Measurements from ENCODE around the gene RHOT2. TPM values are rescaled to one million over a fixed set of nuclear protein-coding genes. Genes with fewer than 3 reads are reported as not detected.

Gene RHOT2
- total and polyA plus RNA-seq, 2 experiments from 2014 or later: 129 to 163 TPM

DNA sequence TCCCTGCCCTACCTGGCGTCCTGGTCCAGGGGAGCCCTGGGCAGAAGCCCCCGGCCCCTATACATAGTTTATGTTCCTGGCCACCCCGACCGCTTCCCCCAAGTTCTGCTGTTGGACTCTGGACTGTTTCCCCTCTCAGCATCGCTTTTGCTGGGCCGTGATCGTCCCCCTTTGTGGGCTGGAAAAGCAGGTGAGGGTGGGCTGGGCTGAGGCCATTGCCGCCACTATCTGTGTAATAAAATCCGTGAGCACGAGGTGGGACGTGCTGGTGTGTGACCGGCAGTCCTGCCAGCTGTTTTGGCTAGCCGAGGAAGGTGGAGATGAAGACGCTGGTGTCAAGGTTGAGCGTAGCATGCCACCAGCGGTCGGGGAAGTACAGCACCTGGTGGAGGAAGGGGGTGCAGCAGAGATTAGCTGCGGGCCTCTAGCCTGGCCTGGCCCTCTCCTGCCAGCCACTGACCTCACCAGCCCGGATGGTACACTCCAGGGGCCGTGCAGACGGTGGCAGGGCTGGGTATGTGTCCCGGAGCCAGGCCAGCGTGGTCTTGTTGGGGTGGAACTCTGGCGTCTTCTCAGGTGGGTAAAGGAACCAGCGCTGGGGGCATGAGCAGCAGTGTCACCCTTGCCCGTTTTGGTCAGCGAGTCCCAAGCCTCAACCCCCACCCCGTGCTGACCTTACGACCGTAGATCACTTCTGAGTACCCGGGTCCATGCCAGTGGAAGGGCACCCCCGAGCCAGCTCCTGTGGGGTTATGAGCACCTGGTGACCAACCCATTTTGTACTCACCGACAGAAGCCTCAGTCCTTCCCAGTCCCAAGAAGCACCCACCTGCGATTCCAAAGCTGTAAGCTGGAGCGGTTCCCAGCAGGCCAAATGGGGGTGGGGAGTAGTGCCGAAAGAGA lies 14.8 kb downstream of the RHOT2 start (continued):
- no peak for TF ChIP-seq REST (IDR thresholded peaks at IDR 0.05; ENCODE audit: unreplicated experiment)
- TF ChIP-seq, protein P1, sequence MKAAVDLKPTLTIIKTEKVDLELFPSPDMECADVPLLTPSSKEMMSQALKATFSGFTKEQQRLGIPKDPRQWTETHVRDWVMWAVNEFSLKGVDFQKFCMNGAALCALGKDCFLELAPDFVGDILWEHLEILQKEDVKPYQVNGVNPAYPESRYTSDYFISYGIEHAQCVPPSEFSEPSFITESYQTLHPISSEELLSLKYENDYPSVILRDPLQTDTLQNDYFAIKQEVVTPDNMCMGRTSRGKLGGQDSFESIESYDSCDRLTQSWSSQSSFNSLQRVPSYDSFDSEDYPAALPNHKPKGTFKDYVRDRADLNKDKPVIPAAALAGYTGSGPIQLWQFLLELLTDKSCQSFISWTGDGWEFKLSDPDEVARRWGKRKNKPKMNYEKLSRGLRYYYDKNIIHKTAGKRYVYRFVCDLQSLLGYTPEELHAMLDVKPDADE (IDR thresholded peaks at IDR 0.05): no peak

DNA sequence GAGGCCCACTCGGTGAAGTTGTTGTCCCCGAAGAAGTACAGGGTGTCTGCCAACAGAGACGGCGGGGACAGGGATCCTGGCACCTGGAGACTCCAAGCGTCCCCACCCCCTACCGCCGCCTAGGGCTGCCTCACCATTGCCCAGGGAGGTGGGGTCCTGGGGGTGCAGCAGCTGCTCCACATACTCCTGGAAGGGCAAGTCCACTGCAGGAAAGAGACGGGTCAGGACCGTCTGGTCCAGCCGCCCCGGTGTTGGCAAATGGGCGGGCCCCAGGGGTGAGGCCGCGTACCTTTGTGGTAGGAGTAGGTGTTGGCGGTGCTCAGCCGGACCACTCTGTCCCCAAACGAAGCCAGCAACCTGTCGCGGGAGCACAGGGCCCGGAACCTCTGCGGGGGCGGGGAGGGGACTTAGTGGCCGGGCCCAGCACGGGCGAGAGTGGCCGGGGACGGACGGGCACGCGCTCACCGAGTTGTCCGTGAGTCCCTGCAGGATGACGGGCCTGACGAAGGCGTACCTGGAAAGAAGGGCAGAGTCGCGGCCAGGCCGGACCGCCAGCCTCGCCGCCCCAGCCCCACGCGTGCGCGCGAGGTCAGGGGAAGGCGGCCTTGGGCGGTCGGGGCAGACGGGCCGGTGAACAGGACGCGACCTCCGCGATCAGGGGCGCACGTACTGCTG lies 15.6 kb downstream of the RHOT2 start:
- Histone ChIP-seq H3K27ac (ENCODE audit: low read depth) (peak overlapping the region; percentile 59; the same call in 1 of the 2 replicates), H3K4me1 (ENCODE audit: insufficient read depth) (peaks cover 5% of the 10 kb centered on the region; the same call in 1 of the 2 replicates), H4K20me1 (replicated peaks; ENCODE audit: insufficient read depth) (peaks cover 14% of the 10 kb centered on the region; the same call in 1 of the 2 replicates), H3K4me3 (peak overlapping the region; percentile 72), H3K4me2 (peak overlapping the region; percentile 84), H2AFZ (no peak overlapping the region), H3F3A (replicated peaks; ENCODE audit: low read depth) (peaks cover 24% of the 10 kb centered on the region), H3K79me2 (replicated peaks; ENCODE audit: insufficient read depth) (peaks cover 9% of the 10 kb centered on the region; the same call in 1 of the 2 replicates), H3K27me3 (ENCODE audit: insufficient read depth) (no peaks in the 10 kb centered on the region), H3K9me2 (ENCODE audit: insufficient read depth) (no peaks in the 10 kb centered on the region), H3K36me3 (ENCODE audit: insufficient read depth) (no peaks in the 10 kb centered on the region; the same call in 1 of the 2 replicates)
- no peak for ATAC-seq
- peak overlapping the region; percentile 84 for H3K4me3 Mint-ChIP-seq
- H3K9me3 Mint-ChIP-seq: no peaks in the 10 kb centered on the region; the same call in 1 of the 3 replicates
- H3K27me3 Mint-ChIP-seq (ENCODE audit: insufficient read depth, low read depth, poor library complexity): peaks cover 23% of the 10 kb centered on the region
- H3K36me3 Mint-ChIP-seq (ENCODE audit: low read depth): peaks cover 34% of the 10 kb centered on the region
- no peak for DNase-seq (ENCODE audit: low spot score)
- peaks cover 20% of the 10 kb centered on the region for H3K4me1 Mint-ChIP-seq
- 0 out of 2 replicates have a peak overlapping the region, but pooled peaks have one; percentile 23 for H3K27ac Mint-ChIP-seq
- TF ChIP-seq ZNF331 (CRISPR knock-in tag; IDR thresholded peaks at IDR 0.05; ENCODE audit: low read depth): no peak
- TF ChIP-seq ZNF114 (CRISPR knock-in tag; IDR thresholded peaks at IDR 0.05): no peak
- TF ChIP-seq POLR2AphosphoS5 (IDR thresholded peaks at IDR 0.05; ENCODE audit: low read depth): no peak
- TF ChIP-seq REST (IDR thresholded peaks at IDR 0.05; ENCODE audit: unreplicated experiment): no peak
- TF ChIP-seq EZH2phosphoT487 (IDR thresholded peaks at IDR 0.05; ENCODE audit: unreplicated experiment): no peak
- no peak for TF ChIP-seq NANOG (IDR thresholded peaks at IDR 0.05; ENCODE audit: borderline replicate concordance)
- TF ChIP-seq, protein P1 (IDR thresholded peaks at IDR 0.05): no peak
- no peak for TF ChIP-seq EZH2 (IDR thresholded peaks at IDR 0.05; ENCODE audit: low read depth, unreplicated experiment)
- TF ChIP-seq JUNB (IDR thresholded peaks at IDR 0.05; ENCODE audit: unreplicated experiment): no peak
- TF ChIP-seq STAT1 (IDR thresholded peaks at IDR 0.05; ENCODE audit: unreplicated experiment): no peak
